KMS-11 (cell line): ENCODE data around the gene ZBBX.

Experiments
- H2AFZ ChIP-seq: fragments of 200-600 bp; sonication (generic); 2 replicates; pipeline ENCODE4 v1.6.1; 2016; ENCODE audit warnings: antibody characterized with exemption, mixed run types, low read depth
- H3K27ac ChIP-seq: fragments of 200-600 bp; sonication (generic); 2 replicates; pipeline ENCODE4 v1.6.1; 2016; ENCODE audit warnings: mild to moderate bottlenecking, mixed run types
- H3K27me3 ChIP-seq: fragments of 200-600 bp; sonication (generic); 2 replicates; pipeline ENCODE4 v1.6.1; 2017; ENCODE audit warnings: mild to moderate bottlenecking, low read depth, mixed run types, moderate library complexity; ENCODE audit not compliant: insufficient read depth
- H3K36me3 ChIP-seq: fragments of 200-600 bp; sonication (generic); 2 replicates; pipeline ENCODE4 v1.6.1; 2017; ENCODE audit warnings: mild to moderate bottlenecking, mixed run types; ENCODE audit not compliant: insufficient read depth
- H3K4me1 ChIP-seq: fragments of 200-600 bp; sonication (generic); 2 replicates; pipeline ENCODE4 v1.6.1; 2016; ENCODE audit warnings: mild to moderate bottlenecking, low read depth, mixed run types; ENCODE audit not compliant: poor library complexity, severe bottlenecking
- H3K4me2 ChIP-seq: fragments of 200-600 bp; sonication (generic); 2 replicates; pipeline ENCODE4 v1.7.0; 2016; ENCODE audit warnings: mild to moderate bottlenecking, mixed run types
- H3K4me3 ChIP-seq: fragments of 200-600 bp; sonication (generic); IDR thresholded peaks from 2 replicates; pipeline ENCODE4 v1.6.1; 2017; ENCODE audit warnings: low read depth, low read length, mixed read lengths; ENCODE audit not compliant: insufficient read depth
- H3K79me2 ChIP-seq: fragments of 200-600 bp; sonication (generic); 2 replicates; pipeline ENCODE4 v1.6.1; 2016; ENCODE audit warnings: low read depth, mixed run types; ENCODE audit not compliant: insufficient read depth
- H3K9ac ChIP-seq: fragments of 200-600 bp; sonication (generic); 2 replicates; pipeline ENCODE4 v1.6.1; 2016; ENCODE audit warnings: mild to moderate bottlenecking, mixed run types
- H4K20me1 ChIP-seq: fragments of 200-600 bp; sonication (generic); 2 replicates; pipeline ENCODE4 v1.6.1; 2016; ENCODE audit warnings: mild to moderate bottlenecking, mixed run types; ENCODE audit not compliant: insufficient read depth
- CTCF ChIP-seq: fragments of 200-600 bp; sonication (generic); conservative IDR thresholded peaks from 2 replicates; pipeline ENCODE4 v1.6.1; 2017; ENCODE audit warnings: low read depth, mild to moderate bottlenecking, antibody characterized with exemption, low read length, moderate library complexity, mixed read lengths

The ZBBX gene

DNA sequence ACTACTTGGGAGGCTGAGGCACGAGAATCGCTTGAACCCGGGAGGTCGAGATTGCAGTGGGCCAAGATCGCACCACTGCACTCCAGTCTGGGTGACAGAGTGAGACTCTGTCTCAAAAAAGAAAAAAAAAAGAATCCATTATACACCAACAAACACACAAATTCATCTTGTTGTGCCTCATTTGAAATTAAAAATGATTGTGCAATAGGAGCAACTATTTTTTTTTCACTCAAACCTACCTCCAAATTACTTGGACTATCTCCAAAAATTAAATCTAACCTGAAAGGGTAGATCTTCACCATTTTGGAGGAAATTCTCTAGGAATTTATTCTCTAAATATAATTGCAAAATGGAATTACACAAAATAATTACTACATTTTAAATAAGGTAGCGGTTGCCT, 4.6 kb downstream of the ZBBX start:
- TF ChIP-seq CTCF, result no peak
- Histone ChIP-seq H3K27ac (no peak overlapping the region), H3K79me2 (no peaks in the 10 kb centered on the region), H3K4me1 (peaks cover 5% of the 10 kb centered on the region), H3K9ac (no peak overlapping the region), H2AFZ (no peak overlapping the region), H3K27me3 (no peaks in the 10 kb centered on the region), H4K20me1 (no peaks in the 10 kb centered on the region), H3K4me3 (no peak overlapping the region), H3K36me3 (no peaks in the 10 kb centered on the region), H3K4me2 (no peak overlapping the region)

- H2AFZ ChIP-seq, result no peak overlapping the region
- H3K79me2 ChIP-seq, result no peaks in the 10 kb centered on the region
- H3K9ac ChIP-seq, result no peak overlapping the region
- no peak overlapping the region for H3K4me2 ChIP-seq
- no peaks in the 10 kb centered on the region for H3K36me3 ChIP-seq
- no peaks in the 10 kb centered on the region for H3K27me3 ChIP-seq
- H3K27ac ChIP-seq, result no peak overlapping the region
- H4K20me1 ChIP-seq, result no peaks in the 10 kb centered on the region
- H3K4me1 ChIP-seq, result no peaks in the 10 kb centered on the region
- no peak overlapping the region for H3K4me3 ChIP-seq
- no peak for TF ChIP-seq CTCF
These were observed 8.0 kb downstream of the ZBBX start for GRCh38 chr3:167372138-167372537.

GRCh38 chr3:167361948-167362347, 18.1 kb downstream of the ZBBX start:
- Histone ChIP-seq H3K9ac (no peak overlapping the region), H4K20me1 (no peaks in the 10 kb centered on the region), H2AFZ (no peak overlapping the region), H3K27ac (no peak overlapping the region), H3K36me3 (no peaks in the 10 kb centered on the region), H3K79me2 (no peaks in the 10 kb centered on the region), H3K27me3 (no peaks in the 10 kb centered on the region), H3K4me3 (no peak overlapping the region), H3K4me2 (no peak overlapping the region), H3K4me1 (no peaks in the 10 kb centered on the region)
- TF ChIP-seq CTCF, result no peak

DNA sequence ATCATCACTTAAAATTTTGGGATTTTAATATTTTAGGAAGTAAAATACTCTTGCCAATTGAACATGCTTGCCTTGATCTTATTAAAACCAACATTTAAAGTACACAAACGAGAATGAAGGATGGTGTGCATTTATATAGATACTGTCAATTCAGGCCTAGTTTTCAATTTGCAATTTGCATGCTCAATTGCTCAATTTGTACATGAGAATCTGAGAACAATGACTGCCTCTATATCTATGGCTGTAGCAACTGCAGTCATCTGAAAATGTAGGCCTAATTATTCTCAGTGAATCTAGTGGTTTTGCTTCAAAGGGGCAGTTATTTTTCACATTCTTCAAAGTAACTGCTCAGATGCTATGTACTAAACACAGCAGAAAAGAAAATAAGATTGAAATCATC, 18.8 kb downstream of the ZBBX start:
- H3K27ac ChIP-seq, result no peak overlapping the region
- H2AFZ ChIP-seq, result no peak overlapping the region
- no peak overlapping the region for H3K4me3 ChIP-seq
- H4K20me1 ChIP-seq, result no peaks in the 10 kb centered on the region
- no peak overlapping the region for H3K9ac ChIP-seq
- H3K79me2 ChIP-seq, result no peaks in the 10 kb centered on the region
- H3K27me3 ChIP-seq, result no peaks in the 10 kb centered on the region
- H3K36me3 ChIP-seq, result no peaks in the 10 kb centered on the region
- no peaks in the 10 kb centered on the region for H3K4me1 ChIP-seq
- TF ChIP-seq CTCF, result no peak
- H3K4me2 ChIP-seq, result no peak overlapping the region

DNA sequence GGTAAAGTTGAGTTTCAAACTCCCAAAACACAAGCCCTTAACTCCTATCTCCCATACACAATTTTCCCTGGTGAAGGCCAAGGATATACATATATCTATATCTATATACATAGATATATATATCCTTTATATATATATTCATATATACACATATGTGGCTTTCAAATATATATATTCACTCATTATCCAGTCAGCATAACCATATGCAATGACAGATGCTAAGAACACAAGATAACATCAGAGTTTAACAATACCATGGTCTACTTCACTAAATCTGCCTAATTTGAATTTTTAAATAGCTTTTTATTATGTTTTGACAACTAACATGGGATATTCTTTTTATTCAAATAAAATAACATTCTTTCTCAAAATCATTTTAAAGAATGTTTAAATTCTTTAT, 24.7 kb downstream of the ZBBX start:
- no peaks in the 10 kb centered on the region for H3K36me3 ChIP-seq
- no peak overlapping the region for H3K4me3 ChIP-seq
- no peaks in the 10 kb centered on the region for H3K4me1 ChIP-seq
- no peak for TF ChIP-seq CTCF
- no peaks in the 10 kb centered on the region for H3K27me3 ChIP-seq
- no peaks in the 10 kb centered on the region for H3K79me2 ChIP-seq
- no peak overlapping the region for H3K4me2 ChIP-seq
- H4K20me1 ChIP-seq, result no peaks in the 10 kb centered on the region
- no peak overlapping the region for H3K27ac ChIP-seq
- H3K9ac ChIP-seq, result no peak overlapping the region
- no peak overlapping the region for H2AFZ ChIP-seq
